SK-N-SH (cell line): ENCODE measurements around the gene GPR39.

Source experiments
- CTCF ChIP-seq: fragments of 200-600 bp; sonication (generic); IDR thresholded peaks from 2 replicates; pipeline ENCODE4 v1.6.1; 2017; ENCODE audit warnings: antibody characterized with exemption, mild to moderate bottlenecking, moderate library complexity
- EP300 ChIP-seq, 2 experiments: IDR thresholded peaks; 2 replicates each; pipeline versions ENCODE4 v1.4.0 to v1.6.1; 2012; ENCODE audit warnings: borderline replicate concordance in 1 of 2, low read depth in 1 of 2, low read length in 1 of 2
- MAX ChIP-seq: IDR thresholded peaks from 2 replicates; pipeline ENCODE4 v1.4.0; 2012; ENCODE audit warnings: low read depth
- MXI1 ChIP-seq: IDR thresholded peaks from 2 replicates; pipeline ENCODE4 v1.6.1; 2012; ENCODE audit warnings: mild to moderate bottlenecking, low read depth, low read length, improper control_type of control experiment

- TF ChIP-seq MXI1 = no peak
- no peak for TF ChIP-seq CTCF
- no peak for TF ChIP-seq MAX
- TF ChIP-seq EP300 (IDR thresholded peaks at IDR 0.05; ENCODE audit: borderline replicate concordance in 1 of 2, low read depth in 1 of 2, low read length in 1 of 2) = no peak
These were observed 188.9 kb downstream of the GPR39 start for GRCh38 chr2:132605236-132606180.
